CD4-positive, alpha-beta T cell treated with Interferon gamma for 1 hour (primary cell): ENCODE results near the gene RBFOX1.

ENCODE experiments used
- DNase-seq: peaks from one replicate; pipeline ENCODE4 v3.0.0-alpha.2; 2020

Gene RBFOX1

DNA sequence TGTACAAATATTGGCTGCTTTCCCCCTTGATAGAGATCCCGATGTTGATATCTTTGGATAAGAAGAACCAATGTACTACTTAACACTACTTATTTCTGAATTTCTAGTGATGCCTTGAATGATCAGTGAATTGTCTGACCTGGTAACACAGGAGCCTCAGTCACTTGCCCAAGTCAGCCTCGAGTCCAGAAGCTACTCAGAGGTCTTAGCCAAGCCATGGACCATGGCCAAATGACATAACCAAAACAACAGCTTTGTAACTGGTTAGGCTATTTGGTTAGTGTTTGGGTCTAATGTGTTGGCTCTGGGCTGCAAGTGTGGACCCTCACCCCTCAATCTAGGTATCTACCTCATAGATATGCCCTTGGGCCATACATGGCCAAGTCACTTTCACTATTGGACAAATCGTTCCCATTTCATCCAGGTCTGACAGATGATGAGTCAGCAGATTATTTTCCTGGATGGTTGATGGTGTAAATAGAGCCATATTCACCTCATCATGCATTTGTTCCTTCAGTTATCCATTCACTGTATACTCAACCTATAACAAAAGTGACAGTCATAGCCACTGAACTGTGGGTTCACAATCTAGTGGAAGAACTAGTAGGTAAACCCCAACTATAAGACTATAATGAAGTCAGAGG lies 3.5 kb downstream of the RBFOX1 start:
- DNase-seq: no peak

DNA sequence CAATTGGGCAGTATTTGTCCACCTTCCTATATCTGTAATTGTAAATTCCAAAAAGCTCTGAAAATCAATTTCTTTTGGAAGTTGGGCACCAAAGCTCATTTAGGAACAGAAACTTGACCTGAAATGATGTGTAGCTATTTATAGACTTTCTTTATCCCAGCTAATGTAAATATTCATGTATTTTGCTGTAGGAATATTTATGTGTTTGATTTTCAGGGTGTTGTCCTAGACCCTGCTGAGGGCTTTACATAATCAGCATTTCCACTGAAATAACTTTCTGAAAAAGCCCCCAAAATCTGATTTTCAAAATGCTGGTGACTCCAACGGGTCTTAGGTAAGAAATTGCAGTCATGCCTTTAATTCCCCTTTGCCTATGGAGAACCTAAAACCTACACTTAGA lies 4.1 kb downstream of the RBFOX1 start:
- no peak for DNase-seq

DNA sequence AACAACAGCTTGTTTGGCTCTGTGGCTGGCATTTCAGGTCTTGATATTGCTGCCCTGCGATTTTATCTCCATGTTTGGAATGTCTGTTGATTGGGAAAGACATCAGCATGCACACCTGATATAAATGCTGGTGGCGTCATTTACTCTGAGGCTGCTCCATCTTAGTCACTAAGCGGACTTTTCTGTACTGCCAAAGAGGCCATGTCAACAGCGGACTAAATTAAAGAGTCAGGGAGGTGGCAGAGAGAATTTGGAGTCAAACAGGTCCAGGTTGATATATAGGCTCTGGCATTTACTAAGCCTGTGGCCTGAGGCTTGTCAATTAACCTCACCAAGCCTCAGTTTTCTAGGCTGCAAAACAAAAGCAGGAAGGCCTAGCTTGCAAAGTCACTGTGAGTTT lies 6.2 kb downstream of the RBFOX1 start:
- DNase-seq: no peak

DNA sequence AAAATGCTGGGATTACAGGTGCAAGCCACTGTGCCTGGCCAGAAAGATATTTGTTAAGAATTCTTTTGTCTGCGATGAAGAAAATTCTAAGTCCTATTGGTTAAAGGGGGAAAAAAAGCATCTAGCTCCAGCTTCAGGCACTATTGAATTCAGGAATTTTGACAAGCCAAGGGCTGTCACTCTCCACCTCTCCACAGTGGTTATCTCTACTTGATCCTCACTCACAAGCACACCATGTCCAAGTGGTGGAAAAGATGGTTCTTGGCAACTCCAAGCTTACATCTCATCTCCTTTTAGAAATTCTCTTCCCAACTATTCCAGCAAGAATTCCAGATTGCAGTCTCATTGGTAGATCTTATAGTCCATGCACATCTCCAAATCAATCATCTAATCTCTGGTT lies 7.1 kb downstream of the RBFOX1 start:
- no peak for DNase-seq

DNA sequence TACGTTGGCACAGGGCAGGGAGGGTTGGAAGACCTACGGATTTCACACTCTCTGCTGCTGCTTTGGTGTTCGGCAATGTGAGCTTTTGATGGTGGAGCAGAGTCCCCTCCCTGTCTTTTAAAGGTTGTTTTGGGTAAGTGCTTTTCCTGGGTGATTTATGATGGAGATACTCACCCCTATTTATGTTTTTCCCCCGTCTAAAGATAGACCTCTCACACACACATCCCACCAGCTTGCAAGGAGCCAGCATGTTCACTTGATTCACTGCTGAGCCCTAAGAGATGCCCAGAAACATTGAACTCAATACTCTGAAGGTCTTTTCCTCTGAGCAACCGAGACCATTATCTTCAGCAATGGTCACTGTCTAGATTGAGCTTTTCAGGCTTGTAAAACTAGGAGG lies 8.3 kb downstream of the RBFOX1 start:
- DNase-seq: no peak

DNA sequence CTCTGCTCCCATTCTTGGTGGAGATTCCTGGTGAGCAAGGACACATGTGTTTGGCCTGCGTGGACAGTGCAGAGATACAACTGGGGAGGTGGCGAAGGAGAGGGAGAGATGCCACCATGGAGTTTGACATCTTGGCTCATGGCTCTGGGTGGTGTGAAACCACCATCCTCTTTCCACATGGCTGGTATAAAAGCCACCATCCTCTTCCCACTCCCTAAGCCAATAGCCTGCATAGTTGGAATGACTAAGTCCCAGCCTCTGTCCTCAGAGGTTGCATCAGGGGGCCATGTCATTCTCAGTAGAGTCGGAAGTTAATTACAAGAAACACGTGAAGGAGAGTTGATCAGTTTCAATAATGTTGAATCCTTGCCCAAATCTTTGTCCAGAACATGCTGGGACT lies 10.0 kb downstream of the RBFOX1 start:
- no peak for DNase-seq

DNA sequence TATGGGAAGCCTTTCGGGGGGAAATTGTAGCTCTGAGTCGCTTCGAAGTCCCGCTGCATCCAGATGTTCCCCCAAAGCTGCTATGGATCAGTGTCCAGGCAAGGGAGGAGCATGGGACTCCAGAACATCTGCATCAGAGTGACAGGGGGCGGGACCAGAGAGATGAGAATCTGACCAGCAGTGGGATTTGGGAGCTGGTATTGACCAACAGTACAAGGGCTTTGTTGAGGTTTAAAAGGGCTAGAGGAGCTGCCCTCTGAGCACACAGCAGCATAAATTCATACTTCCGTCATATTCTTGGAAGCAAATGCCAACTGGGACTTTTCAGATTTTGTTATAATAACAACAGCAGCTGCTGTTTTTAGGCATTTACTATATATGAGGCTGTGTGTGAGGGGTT lies 10.6 kb downstream of the RBFOX1 start:
- DNase-seq: no peak

DNA sequence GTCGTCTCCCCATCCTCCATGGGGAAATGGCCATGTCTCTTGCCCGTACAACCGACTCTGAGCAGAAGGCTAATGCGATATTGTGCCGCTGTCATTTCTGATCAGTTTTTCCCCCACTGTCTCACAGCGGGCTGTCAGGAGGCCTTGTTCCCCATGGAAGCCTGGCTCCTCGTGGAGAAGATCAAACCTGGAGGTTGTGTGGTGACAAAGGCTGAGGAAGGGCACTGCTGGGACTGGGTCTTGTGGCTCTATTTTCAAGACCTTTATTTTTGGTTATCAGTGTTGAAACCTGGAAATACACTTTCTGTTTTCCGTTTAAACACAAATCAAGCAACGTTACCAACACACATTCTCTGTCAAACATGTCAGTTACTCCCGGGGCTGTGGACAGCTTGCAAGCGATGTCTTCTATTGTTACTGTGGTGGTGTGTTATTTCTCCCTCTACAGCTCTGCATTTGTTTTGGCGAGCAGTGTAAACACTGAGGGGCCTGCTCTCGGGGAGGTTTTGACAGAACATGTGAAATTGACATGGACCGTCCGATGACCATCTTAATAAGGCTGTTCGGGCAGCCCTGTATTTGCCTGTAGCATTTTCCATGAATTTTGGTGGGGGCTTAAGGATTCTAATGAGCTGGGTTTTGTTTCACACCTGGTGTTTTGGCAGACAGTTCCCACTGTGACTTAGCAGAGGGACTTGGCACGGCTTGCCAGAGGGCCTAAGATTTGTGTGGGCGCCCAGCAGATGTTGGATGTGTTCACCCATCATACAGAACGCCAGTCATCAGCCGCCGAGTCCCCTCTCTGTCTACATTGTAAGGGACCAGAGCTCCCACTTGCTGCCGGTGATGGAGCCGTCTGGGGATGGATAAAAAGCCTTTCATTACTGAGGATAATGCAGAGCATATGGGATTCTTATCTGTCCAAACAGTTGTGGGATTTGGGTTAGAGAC lies 12.5 kb downstream of the RBFOX1 start:
- DNase-seq: no peak

DNA sequence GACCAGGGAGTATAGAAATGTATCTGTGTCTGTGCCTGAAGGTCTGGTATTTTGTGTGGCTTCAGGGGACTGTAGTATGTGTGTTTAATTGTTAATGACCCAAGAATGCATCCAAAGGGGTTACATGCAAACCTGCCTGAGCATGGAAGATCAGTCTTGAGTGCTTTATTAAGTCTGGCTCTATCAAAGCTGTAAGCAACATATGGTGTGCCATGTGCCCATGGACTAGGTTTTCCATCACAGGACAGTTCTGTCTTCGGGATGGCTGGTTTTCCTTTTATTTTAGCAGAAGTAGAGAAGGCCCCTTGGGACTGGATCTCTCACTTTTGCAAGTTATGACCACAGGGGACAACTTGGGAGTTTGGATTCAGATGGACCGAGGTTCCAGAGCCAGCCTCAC lies 18.2 kb downstream of the RBFOX1 start:
- DNase-seq: no peak

DNA sequence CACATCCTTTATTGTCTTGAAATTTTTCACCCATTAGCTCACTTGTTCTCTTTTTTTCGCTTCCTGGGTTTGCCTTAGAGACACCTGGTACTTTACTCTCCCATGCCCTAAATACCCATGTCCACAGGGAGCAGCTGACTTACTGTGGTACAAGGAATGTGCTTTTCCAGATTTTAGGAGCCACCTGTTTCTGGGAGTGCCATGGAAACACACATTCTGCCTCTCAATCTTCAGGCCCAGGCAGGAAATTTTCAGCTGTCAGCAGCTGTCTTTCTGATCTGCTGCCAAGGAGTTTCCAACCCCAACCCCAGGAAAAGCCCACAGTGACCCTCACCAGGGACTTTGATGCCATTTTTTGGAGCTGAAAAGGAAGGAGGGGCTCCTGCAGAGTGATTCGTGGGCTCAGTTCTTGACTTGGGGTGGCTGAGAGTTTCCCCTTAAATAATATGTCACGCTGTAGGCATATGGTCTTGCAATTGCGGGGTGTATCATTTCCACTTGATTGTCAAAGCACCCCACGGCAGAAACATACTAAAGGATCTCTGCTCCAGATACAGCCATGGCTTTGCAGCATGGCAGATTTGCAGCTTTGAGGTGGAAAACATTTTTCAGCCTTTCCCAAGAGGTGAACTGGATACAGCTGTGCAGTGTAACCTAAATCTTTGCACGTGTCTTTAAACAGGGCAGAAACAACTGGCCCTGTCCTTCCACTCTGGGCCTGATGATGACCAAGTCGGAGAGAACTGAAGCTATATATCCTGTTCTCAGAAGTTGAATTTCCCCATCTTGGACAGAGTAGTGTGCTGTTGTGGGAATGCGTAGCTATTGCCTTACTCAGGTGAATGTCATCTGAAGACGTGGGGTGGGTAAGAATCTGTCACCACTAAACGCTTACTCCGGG lies 19.2 kb downstream of the RBFOX1 start:
- DNase-seq: no peak

DNA sequence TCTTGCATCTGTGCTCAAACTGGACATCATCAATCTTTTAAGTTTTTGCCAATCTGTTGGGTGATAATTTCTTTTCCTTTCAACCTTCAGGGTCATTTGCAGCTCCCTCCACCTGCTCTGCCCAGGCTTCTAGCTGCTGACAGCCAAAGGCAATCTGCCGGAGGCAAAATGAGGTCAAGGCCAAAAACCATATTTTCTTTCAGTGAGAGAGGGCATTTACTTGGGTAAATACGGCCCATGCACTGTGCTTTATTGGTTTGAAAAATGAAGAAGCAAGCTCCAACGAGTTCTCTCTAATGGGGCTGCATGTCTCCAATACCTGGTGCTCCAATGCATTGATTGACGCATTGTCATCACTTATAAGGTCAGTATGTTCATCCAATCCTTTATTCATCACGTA lies 23.1 kb downstream of the RBFOX1 start:
- no peak for DNase-seq

DNA sequence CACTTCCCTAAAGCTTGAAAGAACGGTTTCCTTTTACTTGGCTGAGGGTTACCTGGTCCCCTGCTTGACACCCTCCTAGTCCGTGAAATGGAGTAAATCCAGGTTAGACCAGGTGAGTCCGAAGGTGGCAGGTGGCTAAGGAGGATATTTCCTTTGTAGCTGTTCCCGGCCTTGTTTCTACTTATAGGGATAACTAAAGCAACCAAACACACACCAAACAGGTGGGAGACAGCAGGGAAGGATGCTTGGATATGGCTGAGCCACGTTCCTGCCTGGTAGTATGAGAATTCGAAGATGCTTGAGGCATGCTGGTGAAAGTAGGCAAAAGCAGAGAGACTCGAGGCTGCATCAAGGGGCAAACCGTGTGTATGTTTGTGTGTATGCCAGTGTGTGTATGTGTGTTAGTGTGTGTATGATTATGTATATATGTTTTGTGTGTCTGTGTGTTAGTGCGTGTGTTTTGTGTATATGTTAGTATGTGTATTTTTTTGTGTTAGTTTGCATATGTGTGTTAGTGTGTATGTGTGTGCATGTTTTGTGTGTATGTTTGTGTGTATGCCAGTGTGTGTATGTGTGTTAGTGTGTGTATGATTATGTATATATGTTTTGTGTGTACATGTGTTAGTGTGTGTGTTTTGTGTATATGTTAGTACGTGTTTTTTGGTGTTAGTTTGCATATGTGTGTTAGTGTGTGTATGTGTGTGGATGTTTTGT lies 28.9 kb downstream of the RBFOX1 start:
- no peak for DNase-seq

DNA sequence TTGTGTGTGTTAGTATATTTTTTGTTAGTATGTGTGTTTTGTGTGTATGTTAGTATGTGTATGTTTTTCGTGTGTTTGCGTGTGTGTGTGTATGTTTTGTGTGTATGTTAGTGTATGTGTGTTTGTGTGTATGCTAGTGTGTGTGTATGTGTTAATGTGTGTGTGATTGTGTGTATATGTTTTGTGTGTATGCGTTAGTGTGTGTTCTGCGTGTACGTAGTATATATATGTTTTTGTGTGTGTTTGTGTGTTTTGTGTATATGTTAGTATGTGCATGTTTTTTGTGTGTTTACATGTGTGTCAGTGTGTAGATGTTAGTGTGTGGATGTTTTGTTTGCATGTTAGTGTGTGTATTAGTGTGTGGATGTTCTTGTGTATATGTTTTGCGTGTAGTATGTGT lies 29.6 kb downstream of the RBFOX1 start:
- DNase-seq: no peak

DNA sequence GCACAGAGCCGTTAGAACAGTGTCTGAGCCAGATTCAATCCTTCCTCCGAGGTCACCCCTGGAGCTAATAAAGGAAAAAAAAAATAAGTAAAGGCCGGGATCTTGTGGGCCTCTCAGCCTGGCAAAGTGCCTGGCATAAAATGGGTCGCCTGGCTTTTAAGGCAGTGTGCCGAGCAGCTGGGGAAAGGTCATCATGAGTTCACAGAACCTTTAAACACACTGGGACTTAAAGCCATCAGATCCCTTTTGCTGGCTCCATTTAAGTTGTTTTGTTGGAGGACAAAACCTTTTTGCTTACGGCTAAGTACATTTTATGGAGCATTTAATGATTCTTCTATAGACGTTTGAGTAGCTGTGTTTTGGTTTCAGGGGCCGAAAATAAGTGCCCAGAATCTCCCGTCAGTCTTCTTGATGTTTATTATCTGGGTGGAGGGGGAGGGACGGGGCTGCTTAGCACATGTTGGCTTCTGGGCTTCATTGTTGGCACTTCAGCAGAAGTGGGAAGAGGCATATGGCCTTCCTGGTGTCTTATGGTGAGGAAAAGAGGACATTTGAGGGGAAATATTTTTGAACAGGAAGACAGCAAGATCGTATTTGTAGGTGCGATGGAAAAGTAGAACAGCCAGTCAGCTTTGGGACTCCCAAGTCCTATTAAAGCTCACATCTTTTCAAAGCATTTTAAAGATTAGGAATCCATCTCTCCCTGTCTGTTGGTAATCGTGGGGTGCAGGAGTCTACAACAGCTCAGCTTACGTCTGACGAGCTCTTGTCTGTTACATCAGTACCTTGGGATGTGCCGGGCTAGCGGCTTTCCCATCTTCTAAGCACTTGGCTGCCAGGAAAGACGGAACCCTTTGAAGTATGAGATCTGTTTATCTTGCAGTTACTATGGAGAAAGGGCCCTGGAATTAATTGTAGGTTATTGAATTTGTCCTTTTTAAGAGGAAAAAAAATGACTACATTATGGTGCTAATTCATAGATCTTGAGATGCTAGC lies 31.1 kb downstream of the RBFOX1 start:
- DNase-seq: no peak

DNA sequence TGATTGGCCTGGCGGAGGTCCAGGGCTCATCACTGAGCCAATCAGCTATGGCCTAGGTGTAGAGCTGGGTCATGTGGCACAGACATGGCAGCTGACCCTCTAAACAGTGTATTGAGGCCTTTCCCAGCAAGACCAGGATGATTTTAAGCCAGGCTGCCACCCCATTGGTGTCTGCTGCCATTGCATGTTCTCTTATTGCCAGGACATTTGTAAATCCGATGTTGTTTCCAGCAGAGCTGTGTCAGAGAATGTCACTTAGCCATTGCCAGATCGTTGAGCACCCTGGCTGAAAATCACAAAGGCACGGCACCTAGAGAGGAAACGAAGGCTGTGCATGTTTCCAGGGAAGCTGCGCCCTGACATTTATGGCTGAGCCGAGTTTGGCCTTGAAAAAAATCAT lies 33.4 kb downstream of the RBFOX1 start:
- no peak for DNase-seq

DNA sequence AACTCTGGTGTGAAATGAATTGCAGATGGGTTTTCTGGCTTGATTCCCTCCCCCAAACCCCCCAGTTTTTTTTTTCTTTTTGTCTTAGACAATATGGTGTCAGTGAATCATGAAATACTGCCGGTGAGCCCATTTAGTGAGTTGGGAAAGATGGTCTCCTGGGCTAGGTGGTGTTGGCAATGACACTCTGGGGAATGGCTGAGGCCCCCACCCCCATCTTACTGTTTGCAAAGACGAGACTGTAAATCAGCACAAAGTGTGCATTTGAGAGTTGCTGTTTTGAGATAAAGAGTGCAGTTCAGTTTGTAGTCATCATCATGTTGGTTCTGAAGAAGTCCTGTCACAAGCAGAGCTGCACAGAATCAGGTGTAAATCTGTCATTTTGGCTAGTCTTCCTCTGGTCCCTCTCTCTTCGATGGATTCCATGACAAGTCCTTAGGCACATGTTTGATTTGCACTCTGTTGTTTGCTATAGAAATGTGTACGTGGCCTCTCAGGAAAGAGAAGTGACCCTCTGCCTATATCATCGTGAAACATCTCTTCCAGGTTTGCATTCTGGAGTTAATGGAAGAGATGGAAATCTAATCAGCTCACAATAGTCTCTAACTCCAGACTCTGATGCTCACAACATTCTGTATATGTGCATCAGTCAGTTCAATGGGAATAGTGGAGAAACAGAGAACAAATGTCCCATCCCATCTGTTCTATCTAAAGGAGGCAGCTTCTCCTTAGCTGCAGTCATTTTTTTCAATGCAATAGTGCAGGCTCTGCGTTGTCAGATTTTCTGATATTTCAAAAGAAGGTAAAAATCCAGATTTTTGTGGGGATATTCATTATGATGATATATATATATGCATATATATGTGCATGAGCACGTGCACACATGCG lies 34.6 kb downstream of the RBFOX1 start:
- DNase-seq: no peak

DNA sequence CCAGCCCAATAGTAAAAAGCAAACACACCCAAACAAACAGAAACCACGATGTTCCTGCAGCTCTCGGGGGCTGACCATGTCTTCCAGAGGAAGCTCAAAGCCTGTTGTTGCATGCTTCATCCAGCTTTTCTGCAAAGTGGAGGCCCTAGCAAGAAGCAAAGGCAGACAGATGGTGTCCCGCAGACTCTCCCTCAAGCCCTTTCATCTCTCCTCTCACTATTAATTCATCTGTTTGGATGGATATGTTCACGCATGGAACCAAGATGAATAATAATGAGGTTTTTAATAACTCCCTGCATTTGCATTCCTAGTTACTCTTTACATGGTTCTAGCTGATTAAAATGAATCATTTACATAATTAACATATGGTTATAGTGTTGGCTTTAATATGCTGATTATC lies 36.6 kb downstream of the RBFOX1 start:
- DNase-seq: no peak

DNA sequence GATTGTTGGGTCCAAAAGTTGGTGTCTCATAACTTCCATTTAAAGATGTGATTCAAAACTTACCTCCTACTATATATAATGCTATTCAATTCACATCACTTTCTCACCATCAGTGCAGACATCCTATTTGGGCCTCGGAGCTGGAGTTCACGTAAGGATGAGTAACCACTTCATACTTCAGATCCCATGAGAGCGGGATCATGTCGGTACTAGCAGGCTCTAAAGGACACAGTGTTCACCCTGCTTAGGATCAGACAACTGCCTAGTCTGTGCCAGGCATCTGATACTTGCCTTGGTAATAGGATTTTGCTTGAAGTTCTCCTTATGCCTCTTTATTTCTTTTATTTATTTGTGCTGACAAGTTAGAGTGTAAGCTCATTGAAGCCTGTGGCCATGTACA lies 39.5 kb downstream of the RBFOX1 start:
- no peak for DNase-seq

DNA sequence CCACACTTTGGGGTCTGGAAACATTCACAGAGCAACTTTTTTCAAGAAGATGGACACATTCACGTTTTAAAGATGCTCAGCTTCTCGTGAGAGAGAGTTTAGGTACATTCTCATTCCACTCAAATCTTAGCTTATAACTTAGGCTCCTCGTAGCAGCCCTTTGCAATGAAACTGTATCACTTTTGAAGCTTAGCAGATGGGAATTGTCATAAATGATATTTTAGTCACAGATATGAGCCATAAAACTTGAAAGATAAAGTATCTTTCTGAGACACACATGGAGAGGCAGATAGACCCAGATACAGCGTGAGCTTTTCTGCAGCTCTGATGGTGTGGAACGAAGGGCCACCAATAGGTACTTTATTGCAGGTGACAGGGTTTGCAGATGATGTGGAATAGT lies 41.1 kb downstream of the RBFOX1 start:
- no peak for DNase-seq

DNA sequence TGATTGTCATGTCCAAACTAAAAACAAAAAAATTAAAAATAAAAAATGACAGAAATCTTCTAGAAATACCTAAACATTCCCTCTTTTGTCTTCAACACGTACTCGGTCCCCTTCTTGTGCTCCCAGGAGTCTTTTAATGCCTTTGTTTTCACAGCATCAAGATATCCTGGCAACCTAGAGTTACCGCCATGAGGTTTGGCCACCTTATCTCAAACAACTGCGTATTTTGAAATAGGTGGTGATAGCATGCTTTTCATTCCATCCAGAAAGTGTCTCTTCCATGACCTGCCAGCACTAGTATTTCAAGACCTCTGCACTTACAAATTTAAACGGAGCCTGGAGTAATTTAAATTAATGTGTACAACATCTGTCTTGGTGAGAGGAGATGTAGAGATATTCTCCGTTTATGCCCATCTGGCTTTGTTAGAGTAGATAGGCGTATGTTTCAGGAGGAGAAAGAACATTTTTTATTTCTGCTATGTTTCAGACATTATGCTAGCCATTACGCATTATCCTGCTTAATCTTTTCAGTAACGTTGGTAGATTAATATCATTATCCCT lies 42.0 kb downstream of the RBFOX1 start:
- no peak for DNase-seq
